CD4-positive, alpha-beta T cell (primary cell): ENCODE data around the gene WSB1. TPM values are rescaled to one million over a fixed set of nuclear protein-coding genes. Genes with fewer than 3 reads are reported as not detected.

Experiments used
- ATAC-seq: fragments of 200-7000 bp; cut with Tn5 transposase; one replicate; pipeline ENCODE4 v1.10.0; 2022; ENCODE audit warnings: mild to moderate bottlenecking; ENCODE audit not compliant: poor library complexity
- CTCF ChIA-PET: fragments of 350-600 bp; sonication (Branson Sonifier 250); formaldehyde crosslinking; loops from one replicate; lab custom pipeline; 2021; ENCODE audit warnings: antibody characterized with exemption, inconsistent platforms; lab: Charles Lee
- POLR2A ChIA-PET: fragments of 350-600 bp; sonication (Branson Sonifier 250); formaldehyde crosslinking; loops from one replicate; lab custom pipeline; 2021; ENCODE audit warnings: antibody characterized with exemption, inconsistent platforms; lab: Charles Lee
- DNase-seq, 14 experiments: peaks; one replicate each; pipeline ENCODE4 v3.0.0-alpha.2; 2013 to 2020; ENCODE audit warnings: mixed read lengths in 2 of 14
- H3K27ac ChIP-seq, 2 donors: one replicate each; pipeline versions ENCODE4 v1.5.1 to v1.7.0; 2013; ENCODE audit warnings: low read length in 2 of 2, low read depth in 1 of 2, mild to moderate bottlenecking in 1 of 2
- H3K27me3 ChIP-seq, 2 experiments: 1 replicate in 1 of 2; 2 replicates in 1 of 2; pipeline versions ENCODE4 v1.6.1 to v1.7.0; 2013; ENCODE audit warnings: low read length in 2 of 2, control low read depth in 1 of 2, mild to moderate bottlenecking in 1 of 2, moderate library complexity in 1 of 2; ENCODE audit not compliant: insufficient read depth in 2 of 2, control insufficient read depth in 1 of 2
- H3K36me3 ChIP-seq: one replicate; pipeline ENCODE4 v1.6.1; 2013; ENCODE audit warnings: low read length, control low read depth; ENCODE audit not compliant: insufficient read depth
- H3K4me1 ChIP-seq: one replicate; pipeline ENCODE4 v1.6.1; 2013; ENCODE audit warnings: low read length, control low read depth; ENCODE audit not compliant: insufficient read depth
- H3K4me3 ChIP-seq: one replicate; pipeline ENCODE4 v1.5.1; 2013; ENCODE audit warnings: mild to moderate bottlenecking, low read length, moderate library complexity
- H3K9me3 ChIP-seq, 2 experiments: 1 replicate in 1 of 2; 2 replicates in 1 of 2; pipeline versions ENCODE4 v1.6.1 to v1.7.0; 2013; ENCODE audit warnings: low read length in 2 of 2, mild to moderate bottlenecking in 2 of 2, control low read depth in 1 of 2, moderate library complexity in 1 of 2; ENCODE audit not compliant: control insufficient read depth in 1 of 2, insufficient read depth in 1 of 2
- H3K27ac Mint-ChIP-seq: one replicate; pipeline ENCODE4 v1.8.0; 2020; ENCODE audit warnings: mixed read lengths
- H3K27me3 Mint-ChIP-seq: one replicate; pipeline ENCODE4 v1.8.0; 2021; ENCODE audit warnings: mixed read lengths
- H3K36me3 Mint-ChIP-seq: one replicate; pipeline ENCODE4 v1.8.0; 2021; ENCODE audit warnings: low read depth, mixed read lengths
- H3K4me1 Mint-ChIP-seq: one replicate; pipeline ENCODE4 v1.8.0; 2021; ENCODE audit warnings: low read depth, mixed read lengths
- H3K4me3 Mint-ChIP-seq: one replicate; pipeline ENCODE4 v1.8.0; 2020; ENCODE audit warnings: mild to moderate bottlenecking, mixed read lengths
- H3K9me3 Mint-ChIP-seq: one replicate; pipeline ENCODE4 v1.8.0; 2020; ENCODE audit warnings: mixed read lengths
- CTCF ChIP-seq: fragments of 200-600 bp; IDR thresholded peaks from one replicate; pipeline ENCODE4 v1.8.0; 2022; ENCODE audit warnings: antibody characterized with exemption, mild to moderate bottlenecking
- intact Hi-C, 2 experiments: fragments of 100-400 bp; cut with DNase I in 1 of 2; cut with micrococcal nuclease in 1 of 2; formaldehyde crosslinking; loops; one replicate each; pipeline versions ENCODE4 v1.15.1 to v1.9.0; 2023 to 2025; cut with DNase I, micrococcal nuclease
- total RNA-seq, 174 experiments: library from RNA in 2 of 174; stranded (reverse) in 2 of 174; gene quantifications; one replicate each; pipeline ENCODE4 v1.2.3 and lab custom pipeline; 2021 to 2026

WSB1 gene
- total RNA-seq, 2 experiments from 2014 or later: 99.4 to 104 TPM

- Histone ChIP-seq H3K27ac (no peak overlapping the region), H3K27me3 (no peaks in the 10 kb centered on the region), H3K9me3 (no peaks in the 10 kb centered on the region), H3K4me3 (no peak overlapping the region), H3K36me3 (peaks cover 9% of the 10 kb centered on the region), H3K4me1 (peaks cover 44% of the 10 kb centered on the region)
- Mint-ChIP-seq H3K4me3 (peak overlapping the region; percentile 65), H3K27me3 (no peaks in the 10 kb centered on the region), H3K4me1 (peaks cover 85% of the 10 kb centered on the region), H3K36me3 (peaks cover 47% of the 10 kb centered on the region), H3K9me3 (no peaks in the 10 kb centered on the region), H3K27ac (peak overlapping the region; percentile 45)
- ChIA-PET CTCF (no interaction called here), POLR2A (interaction anchor here (1.5 kb wide), 1 partner anchor 12 kb away, joined by 4 read pairs; no protein-coding TSS in a partner anchor)
- intact Hi-C loops: loop anchor here in 1 of 2 experiments (10.0 kb wide), 1 partner anchor 745 kb away; the partner anchor contains the start of gene NLK
- no peak for TF ChIP-seq CTCF
- DNase-seq: no peak
- ATAC-seq: no peak
Observed at GRCh38 chr17:27299384-27300049, 5.6 kb downstream of the WSB1 start.

GRCh38 chr17:27303734-27304133 lies 9.8 kb downstream of the WSB1 start:
- H3K27me3 ChIP-seq: no peaks in the 10 kb centered on the region
- no peak overlapping the region for H3K4me3 ChIP-seq
- H3K27me3 Mint-ChIP-seq: no peaks in the 10 kb centered on the region
- TF ChIP-seq CTCF: no peak
- H3K9me3 ChIP-seq: no peaks in the 10 kb centered on the region
- H3K9me3 Mint-ChIP-seq: no peaks in the 10 kb centered on the region
- no peak overlapping the region for H3K4me3 Mint-ChIP-seq
- DNase-seq (no peak), ATAC-seq (no peak)
- ChIA-PET CTCF (interaction anchor here (1.4 kb wide), 1 partner anchor 67 kb away, joined by 6 read pairs; no protein-coding TSS in a partner anchor), POLR2A (interaction anchor here (1.2 to 1.9 kb wide), 2 partner anchors 9 to 12 kb away, joined by 3 to 23 read pairs; partner anchors contain the start of gene WSB1)
- H3K36me3 Mint-ChIP-seq: peaks cover 71% of the 10 kb centered on the region
- peaks cover 56% of the 10 kb centered on the region for H3K4me1 Mint-ChIP-seq
- peaks cover 49% of the 10 kb centered on the region for H3K36me3 ChIP-seq
- H3K27ac Mint-ChIP-seq: no peak overlapping the region
- intact Hi-C loops: no loop called here
- peaks cover 21% of the 10 kb centered on the region for H3K4me1 ChIP-seq
- no peak overlapping the region for H3K27ac ChIP-seq

- ChIA-PET POLR2A (no interaction called here), CTCF (interaction anchor here (0.6 to 1.0 kb wide), 3 partner anchors 27 to 293 kb away, joined by 3 to 5 read pairs (median 3); no protein-coding TSS in a partner anchor)
- Mint-ChIP-seq H3K36me3 (peaks cover 91% of the 10 kb centered on the region), H3K27me3 (no peaks in the 10 kb centered on the region), H3K27ac (no peak overlapping the region), H3K4me3 (no peak overlapping the region), H3K9me3 (no peaks in the 10 kb centered on the region), H3K4me1 (peaks cover 31% of the 10 kb centered on the region)
- Histone ChIP-seq H3K36me3 (peaks cover 74% of the 10 kb centered on the region), H3K27ac (no peak overlapping the region), H3K27me3 (no peaks in the 10 kb centered on the region), H3K4me1 (peaks cover 7% of the 10 kb centered on the region), H3K4me3 (no peak overlapping the region), H3K9me3 (no peaks in the 10 kb centered on the region)
- intact Hi-C loops: loop anchor here in 1 of 2 experiments (5.0 kb wide), 1 partner anchor 69 kb away; no protein-coding TSS in a partner anchor
- DNase-seq: no peak
- no peak for ATAC-seq
- TF ChIP-seq CTCF: no peak
Observed at GRCh38 chr17:27306276-27306835, 12.4 kb downstream of the WSB1 start.
